ENCODE results near the gene SLC23A2.

DNA sequence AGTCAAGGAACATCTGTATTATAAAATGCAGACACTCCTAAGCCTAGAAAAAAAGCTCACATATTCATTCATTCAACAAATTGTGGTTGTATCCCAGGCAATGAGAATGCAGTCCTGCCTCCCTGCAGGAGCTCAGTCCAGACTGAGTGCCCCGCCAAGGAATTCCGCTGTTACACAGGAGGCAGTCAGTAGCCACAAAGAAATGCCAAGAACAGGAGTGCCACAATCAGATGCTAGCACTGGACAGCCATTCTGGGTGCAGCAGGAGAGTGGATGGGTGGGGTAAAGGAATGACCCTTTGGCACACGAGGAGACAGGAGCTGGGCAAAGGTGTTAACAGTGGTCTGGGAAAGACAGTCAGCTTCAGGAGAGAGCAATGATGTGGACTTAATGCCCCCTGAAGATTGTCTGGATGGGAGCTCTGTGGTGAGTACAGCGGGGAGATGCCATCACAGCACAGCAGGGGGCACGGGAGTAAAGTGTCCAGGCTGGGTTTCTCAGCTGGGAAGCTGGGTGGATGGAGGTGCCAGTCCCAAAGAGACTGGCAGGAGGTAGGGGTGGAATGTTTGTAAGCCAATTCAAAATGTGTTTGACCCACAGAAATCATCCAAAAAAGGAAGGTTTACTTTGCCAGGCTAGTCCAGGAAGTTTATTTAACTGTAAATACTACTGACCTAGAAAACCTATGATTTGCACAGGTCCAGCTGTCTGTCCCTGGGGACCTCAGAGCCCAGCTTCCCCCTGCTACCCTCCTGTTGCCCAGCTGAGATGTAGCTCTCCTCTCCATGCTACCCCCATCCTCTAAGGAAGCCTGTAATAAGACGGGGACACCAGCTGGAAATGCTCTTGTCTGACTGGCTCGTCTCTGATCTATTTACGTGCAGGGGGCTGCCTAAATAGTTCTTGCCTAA, 84.1 kb downstream of the SLC23A2 start:
- TF ChIP-seq YY1 (IDR thresholded peaks at IDR 0.05; ENCODE audit: insufficient read depth, insufficient read length) (no peak), ZNF274 (IDR thresholded peaks at IDR 0.05; ENCODE audit: low read depth, low read length) (no peak), SUZ12 (IDR thresholded peaks at IDR 0.05; ENCODE audit: extremely low read depth, insufficient read depth, insufficient read length) (no peak)

Data from NT2/D1 (cell line).